IgD-negative memory B cell (primary cell): ENCODE data around the gene SAMD10. TPM values are rescaled to one million over a fixed set of nuclear protein-coding genes. Genes with fewer than 3 reads are reported as not detected.

Experiments
- H3K27ac Mint-ChIP-seq, 3 donors: one replicate each; pipeline ENCODE4 v1.8.0; 2020 to 2022; ENCODE audit warnings: mild to moderate bottlenecking in 3 of 3, mixed read lengths in 3 of 3, moderate library complexity in 1 of 3
- H3K27me3 Mint-ChIP-seq: one replicate; pipeline ENCODE4 v1.8.0; 2021; ENCODE audit warnings: mixed read lengths
- H3K36me3 Mint-ChIP-seq: one replicate; pipeline ENCODE4 v1.8.0; 2020; ENCODE audit warnings: mild to moderate bottlenecking, mixed read lengths
- H3K4me1 Mint-ChIP-seq, 3 donors: one replicate each; pipeline ENCODE4 v1.8.0; 2020 to 2022; ENCODE audit warnings: mixed read lengths in 3 of 3, mild to moderate bottlenecking in 1 of 3
- H3K4me3 Mint-ChIP-seq, 4 donors: one replicate each; pipeline ENCODE4 v1.8.0; 2020 to 2022; ENCODE audit warnings: mild to moderate bottlenecking in 4 of 4, mixed read lengths in 4 of 4, moderate library complexity in 3 of 4
- H3K9me3 Mint-ChIP-seq, 3 donors: one replicate each; pipeline ENCODE4 v1.8.0; 2020 to 2021; ENCODE audit warnings: mixed read lengths in 3 of 3, mild to moderate bottlenecking in 1 of 3
- polyA plus RNA-seq: library from polyadenylated mRNA; unstranded; fragments of 300-500 nt; fragmentation: Illumina TruSeq; gene quantifications from one replicate; pipeline ENCODE4 v1.2.3, GENCODE V29; 2021

SAMD10 gene
- polyA plus RNA-seq, 1 donor from 2014 or later: 9.5 TPM

DNA sequence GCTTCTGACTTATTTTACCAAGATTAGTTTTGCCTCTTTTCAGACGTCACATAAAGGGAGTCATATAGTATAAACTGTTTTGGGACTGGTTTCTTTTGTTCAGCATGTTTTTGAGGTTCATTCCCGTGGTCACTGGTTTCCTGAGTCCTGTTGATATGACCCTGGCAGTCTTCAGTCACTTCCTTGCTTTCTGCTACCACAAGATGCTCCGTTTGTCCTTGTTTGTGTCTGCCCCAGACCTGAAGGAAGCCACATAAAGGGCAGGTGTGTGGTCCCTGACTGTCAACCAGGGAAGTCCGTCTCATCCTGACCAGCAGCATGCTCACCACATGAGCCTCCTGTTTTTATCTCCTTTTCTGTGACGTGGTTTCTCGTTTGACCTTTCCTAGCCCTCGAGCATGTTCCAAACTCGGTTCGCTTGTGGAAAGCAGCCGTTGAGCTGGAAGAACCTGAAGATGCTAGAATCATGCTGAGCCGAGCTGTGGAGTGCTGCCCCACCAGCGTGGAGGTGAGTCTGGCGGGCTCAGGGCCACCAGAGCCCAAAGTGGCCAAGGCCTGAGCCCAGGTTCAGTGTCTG, 30.5 kb upstream of the SAMD10 start:
- Mint-ChIP-seq H3K27ac (peak overlapping the region in 1 of 3 donors; percentile 90), H3K36me3 (peaks cover 19% of the 10 kb centered on the region), H3K9me3 (no peaks in the 10 kb centered on the region), H3K4me3 (peak overlapping the region in 1 of 4 donors; percentile 49), H3K4me1 (peaks cover 0 to 5% (median 0%) of the 10 kb centered on the region in 3 donors), H3K27me3 (no peaks in the 10 kb centered on the region)

DNA sequence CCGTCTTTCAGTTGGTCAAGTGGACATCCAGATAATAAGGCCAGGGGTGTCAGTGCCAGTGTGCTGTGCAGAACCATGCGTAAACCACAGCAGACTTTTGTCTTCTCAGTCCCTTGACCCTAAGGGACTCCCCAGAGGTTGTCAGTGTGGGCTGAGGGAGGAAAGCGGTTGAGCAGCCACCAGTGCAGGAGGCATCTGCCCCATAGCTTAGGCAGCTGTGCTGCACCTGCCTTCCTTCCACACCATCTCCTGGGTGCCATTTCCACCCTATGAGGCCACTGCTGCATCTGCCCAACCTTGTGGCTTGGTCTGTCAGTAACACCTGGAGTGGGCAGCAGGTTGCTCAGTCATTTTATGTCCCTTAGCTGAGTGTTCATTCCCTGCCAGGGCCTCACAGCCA, 27.5 kb upstream of the SAMD10 start:
- Mint-ChIP-seq H3K4me3 (no peak overlapping the region), H3K27me3 (no peaks in the 10 kb centered on the region), H3K27ac (no peak overlapping the region), H3K9me3 (no peaks in the 10 kb centered on the region), H3K36me3 (peaks cover 16% of the 10 kb centered on the region), H3K4me1 (peaks cover 3 to 7% (median 4%) of the 10 kb centered on the region in 3 donors)

DNA sequence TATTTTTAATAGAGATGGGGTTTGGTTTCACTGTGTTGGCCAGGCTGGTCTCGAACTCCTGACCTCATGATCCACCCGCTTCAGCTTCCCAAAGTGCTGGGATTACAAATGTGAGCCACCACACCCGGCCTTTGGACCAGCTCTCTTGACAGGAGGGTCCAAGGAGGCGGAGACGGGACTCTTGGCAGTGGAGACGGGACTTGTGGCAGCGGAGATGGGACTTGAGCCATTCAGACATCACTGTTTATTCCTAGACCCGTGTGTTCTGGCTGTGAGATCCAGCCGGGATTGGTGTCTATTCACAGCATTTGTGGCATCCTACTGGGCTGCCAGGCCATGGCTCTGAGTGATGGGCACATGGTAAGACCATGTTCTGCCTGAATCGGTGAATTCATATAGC, 27.0 kb upstream of the SAMD10 start:
- peaks cover 4 to 7% (median 5%) of the 10 kb centered on the region in 3 donors for H3K4me1 Mint-ChIP-seq
- H3K36me3 Mint-ChIP-seq: peaks cover 19% of the 10 kb centered on the region
- no peak overlapping the region for H3K27ac Mint-ChIP-seq
- no peaks in the 10 kb centered on the region for H3K27me3 Mint-ChIP-seq
- no peaks in the 10 kb centered on the region for H3K9me3 Mint-ChIP-seq
- no peak overlapping the region for H3K4me3 Mint-ChIP-seq

DNA sequence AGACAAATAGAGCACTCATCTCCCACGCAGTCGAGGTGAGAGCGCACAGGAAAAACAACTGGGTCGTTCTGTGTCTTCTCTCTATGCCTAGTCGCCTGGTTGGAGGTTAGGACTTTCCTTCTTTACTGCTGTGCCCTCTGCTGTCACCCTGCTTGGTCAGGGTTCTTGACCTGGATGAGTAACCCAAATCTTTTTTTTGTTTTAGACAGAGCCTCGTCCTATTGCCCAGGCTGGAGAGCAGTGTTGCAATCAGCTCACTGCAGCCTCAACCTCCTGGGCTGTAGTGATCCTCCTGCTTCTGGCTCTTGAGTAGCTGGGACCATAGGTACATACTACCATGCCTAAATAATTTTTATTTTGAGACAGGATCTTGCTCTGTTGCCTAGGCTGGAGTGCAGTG, 26.0 kb upstream of the SAMD10 start:
- peaks cover 4 to 7% (median 5%) of the 10 kb centered on the region in 3 donors for H3K4me1 Mint-ChIP-seq
- no peak overlapping the region for H3K27ac Mint-ChIP-seq

DNA sequence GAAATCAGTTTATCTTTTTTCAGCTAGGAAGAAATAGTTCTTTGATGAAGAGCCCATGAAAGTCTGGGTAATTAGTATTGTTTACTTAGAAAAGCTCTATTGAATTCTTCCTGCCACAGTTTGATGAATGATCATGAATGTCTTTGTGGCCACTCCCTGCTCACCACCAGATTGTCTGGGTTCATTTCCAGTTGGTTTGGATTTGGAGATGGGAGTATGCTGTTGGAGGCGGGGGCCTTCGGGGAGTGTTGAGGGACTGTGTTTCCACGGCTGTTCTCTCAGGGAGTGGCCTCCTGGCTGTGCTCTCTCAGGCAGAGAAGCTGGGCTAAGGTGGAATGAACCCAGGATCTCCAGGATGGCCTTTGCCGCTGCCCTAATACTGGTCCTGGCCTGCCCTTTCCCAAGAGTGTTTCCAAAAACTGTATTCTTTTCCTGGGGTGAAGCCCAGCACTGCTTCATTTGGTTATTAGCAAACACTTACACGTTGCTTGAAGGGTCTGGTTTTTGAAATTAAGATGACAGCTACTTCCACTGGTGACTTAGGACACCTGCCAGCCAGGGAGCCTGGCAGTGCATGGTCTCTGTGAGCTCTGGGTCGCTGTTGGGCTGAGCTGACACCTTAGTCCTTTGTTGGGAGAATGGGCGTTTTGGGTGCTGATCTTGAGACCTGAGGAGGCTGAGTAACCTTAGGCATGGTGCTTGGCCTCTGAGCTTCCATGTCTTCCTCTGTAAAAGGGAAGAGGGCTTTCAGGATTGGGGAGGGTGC, 24.7 kb upstream of the SAMD10 start:
- Mint-ChIP-seq H3K4me1 (peaks cover 4 to 7% (median 5%) of the 10 kb centered on the region in 3 donors), H3K27me3 (no peaks in the 10 kb centered on the region), H3K36me3 (peaks cover 12% of the 10 kb centered on the region), H3K4me3 (no peak overlapping the region), H3K27ac (no peak overlapping the region), H3K9me3 (no peaks in the 10 kb centered on the region)

More for the DNA sequence above, 26.0 kb upstream of the SAMD10 start:
- no peak overlapping the region for H3K4me3 Mint-ChIP-seq
- no peaks in the 10 kb centered on the region for H3K27me3 Mint-ChIP-seq
- no peaks in the 10 kb centered on the region for H3K9me3 Mint-ChIP-seq
- H3K36me3 Mint-ChIP-seq: peaks cover 19% of the 10 kb centered on the region

DNA sequence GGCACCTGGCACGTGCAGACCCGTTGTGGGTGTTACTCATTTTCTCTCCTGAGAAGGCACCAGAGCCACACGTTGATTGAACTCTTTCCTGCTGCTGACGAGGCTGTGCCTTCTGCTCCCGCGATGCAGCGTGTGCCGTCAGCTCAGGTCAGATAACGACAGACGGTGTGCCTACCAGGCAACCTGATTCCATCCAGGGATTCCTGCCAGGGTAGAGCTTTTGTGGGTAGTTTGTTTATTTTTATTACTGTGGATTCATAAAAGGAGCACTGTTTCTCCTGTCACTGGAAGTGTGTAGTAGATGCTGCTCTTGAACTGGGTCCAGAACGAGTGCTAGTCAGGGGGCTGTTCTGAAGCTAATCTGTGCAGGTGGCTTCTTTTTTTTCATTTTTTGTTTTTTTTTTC, 22.2 kb upstream of the SAMD10 start:
- H3K27ac Mint-ChIP-seq: peak overlapping the region in 1 of 3 donors; percentile 41
- peaks cover 8% of the 10 kb centered on the region for H3K36me3 Mint-ChIP-seq

DNA sequence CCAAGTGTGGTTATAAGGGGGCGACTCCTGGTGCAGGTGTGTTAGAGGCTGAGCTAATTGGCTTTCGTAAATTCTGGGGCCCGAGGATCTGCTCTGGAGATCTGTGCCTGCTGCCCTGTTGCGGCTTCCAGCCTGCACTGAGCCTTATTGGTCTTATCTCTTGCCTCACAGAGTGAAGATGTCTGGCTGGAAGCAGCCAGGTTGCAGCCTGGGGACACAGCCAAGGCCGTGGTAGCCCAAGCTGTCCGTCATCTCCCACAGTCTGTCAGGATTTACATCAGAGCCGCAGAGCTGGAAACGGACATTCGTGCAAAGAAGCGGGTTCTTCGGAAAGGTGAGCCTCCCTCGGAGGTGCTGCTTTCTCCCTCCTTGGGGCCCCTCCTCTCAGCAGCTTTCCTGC, 21.5 kb upstream of the SAMD10 start:
- Mint-ChIP-seq H3K27me3 (no peaks in the 10 kb centered on the region), H3K4me3 (no peak overlapping the region), H3K36me3 (peaks cover 8% of the 10 kb centered on the region), H3K9me3 (no peaks in the 10 kb centered on the region), H3K4me1 (peaks cover 4 to 5% (median 5%) of the 10 kb centered on the region in 3 donors), H3K27ac (peak overlapping the region in 1 of 3 donors; percentile 41)

More for the DNA sequence above, 22.2 kb upstream of the SAMD10 start:
- Mint-ChIP-seq H3K9me3 (no peaks in the 10 kb centered on the region), H3K27me3 (no peaks in the 10 kb centered on the region), H3K4me1 (peaks cover 4 to 5% (median 5%) of the 10 kb centered on the region in 3 donors), H3K4me3 (no peak overlapping the region)

DNA sequence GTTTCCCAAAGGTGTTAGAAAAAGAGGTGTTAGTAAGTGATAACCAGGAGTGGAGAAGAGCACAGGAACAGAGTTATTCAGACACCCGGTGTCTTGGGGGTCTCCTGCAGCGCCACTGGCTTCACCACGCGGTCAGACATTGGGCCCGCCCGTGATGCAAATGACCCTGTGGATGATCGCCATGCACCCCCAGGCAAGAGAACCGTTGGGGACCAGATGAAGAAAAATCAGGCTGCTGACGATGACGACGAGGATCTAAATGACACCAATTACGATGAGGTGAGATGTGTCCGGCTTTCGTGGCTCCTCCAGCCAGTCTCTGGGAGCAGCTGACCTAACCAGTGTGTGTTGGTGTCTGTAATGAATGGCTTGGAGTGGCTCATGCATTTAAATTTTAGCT, 3.5 kb upstream of the SAMD10 start:
- Mint-ChIP-seq H3K9me3 (no peaks in the 10 kb centered on the region), H3K27me3 (no peaks in the 10 kb centered on the region), H3K4me3 (peak overlapping the region in 3 of 4 donors; percentile 37 to 57 (median 44)), H3K36me3 (peaks cover 6% of the 10 kb centered on the region), H3K4me1 (peaks cover 29 to 40% (median 32%) of the 10 kb centered on the region in 3 donors), H3K27ac (peak overlapping the region in 2 of 3 donors; percentile 62 to 71)

DNA sequence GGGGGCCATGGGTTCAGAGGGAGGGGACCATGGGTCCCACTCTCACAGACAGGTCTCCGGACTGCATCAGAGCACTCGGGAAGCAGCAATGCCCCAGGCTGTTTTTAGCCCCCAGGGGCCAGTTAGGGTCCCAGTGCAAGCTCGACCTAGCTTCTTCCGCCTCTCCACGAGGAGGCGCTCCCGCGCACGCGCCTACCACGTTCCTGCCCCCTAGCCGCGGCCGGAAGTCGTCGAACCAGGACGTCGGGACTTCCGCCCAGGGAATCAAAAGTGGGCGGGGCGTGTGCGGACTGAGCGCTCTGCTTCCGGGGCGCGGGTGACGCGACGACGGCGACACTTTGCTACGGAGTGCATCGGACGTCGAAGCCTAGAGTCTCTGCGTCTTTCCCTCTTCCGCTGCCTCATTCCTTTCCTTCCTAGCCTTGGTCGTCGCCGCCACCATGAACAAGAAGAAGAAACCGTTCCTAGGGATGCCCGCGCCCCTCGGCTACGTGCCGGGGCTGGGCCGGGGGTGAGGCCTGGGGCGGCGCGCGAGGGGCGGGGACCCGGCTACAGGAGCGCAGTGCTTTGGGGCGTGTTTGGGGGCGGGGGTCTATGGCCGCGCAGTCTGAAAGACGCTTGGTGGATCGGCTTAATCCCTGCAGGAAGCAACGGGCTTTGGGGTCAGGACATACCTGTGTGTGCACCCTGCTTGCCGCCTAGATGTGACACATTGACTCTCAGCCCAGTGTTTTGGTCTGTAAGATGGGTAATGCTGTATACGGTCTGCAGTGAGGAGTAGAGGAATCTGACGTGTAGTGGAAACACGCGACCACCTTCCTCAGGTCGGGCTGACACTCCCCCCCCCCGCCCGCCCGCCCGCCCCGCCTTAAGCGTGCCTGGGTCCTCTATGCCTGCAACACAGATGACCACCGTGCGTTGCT, 1.6 kb upstream of the SAMD10 start, which contains the start of gene PRPF6:
Gene PRPF6 (plus strand): TSS at position 327 of the 923 bp plus-strand sequence. CDS start 114 bp downstream, at position 441.
- peaks cover 4% of the 10 kb centered on the region for H3K36me3 Mint-ChIP-seq
- peak within 1 kb of the TSS; percentile 82 to 96 (median 96) for H3K27ac Mint-ChIP-seq
- H3K27me3 Mint-ChIP-seq: no peaks in the 10 kb centered on the region
- no peaks in the 10 kb centered on the region for H3K9me3 Mint-ChIP-seq
- peaks cover 31 to 41% (median 32%) of the 10 kb centered on the region in 3 donors for H3K4me1 Mint-ChIP-seq
- H3K4me3 Mint-ChIP-seq: peak within 1 kb of the TSS; percentile 88 to 98 (median 94)

DNA sequence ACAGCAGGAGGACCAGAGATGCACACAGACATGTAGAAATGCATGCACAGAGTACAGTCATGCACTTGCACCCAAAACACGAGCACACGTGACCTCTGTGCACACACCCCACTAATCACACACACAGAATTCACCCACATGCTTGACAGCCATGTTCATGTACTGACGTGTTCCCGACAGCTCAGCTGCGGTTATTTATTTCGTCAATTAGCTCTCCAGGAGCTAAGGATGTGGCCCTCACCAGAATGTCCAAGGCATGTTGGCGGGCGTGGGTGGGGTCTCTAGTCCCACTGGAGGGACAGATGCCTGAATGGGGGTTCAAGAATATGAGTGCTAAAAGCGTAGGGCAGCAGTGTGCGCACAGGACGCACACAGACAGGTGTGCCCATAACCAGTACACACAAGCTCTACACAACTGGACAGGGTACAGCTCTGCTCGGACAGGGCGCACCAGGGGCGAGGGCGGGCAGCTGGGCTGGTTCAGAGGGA, 919 bp upstream of the SAMD10 start:
- H3K4me1 Mint-ChIP-seq: peaks cover 31 to 42% (median 32%) of the 10 kb centered on the region in 3 donors
- H3K36me3 Mint-ChIP-seq: peaks cover 4% of the 10 kb centered on the region
- peak overlapping the region; percentile 88 to 98 (median 94) for H3K4me3 Mint-ChIP-seq
- H3K27ac Mint-ChIP-seq: peak overlapping the region; percentile 82 to 96 (median 96)
- no peaks in the 10 kb centered on the region for H3K27me3 Mint-ChIP-seq
- H3K9me3 Mint-ChIP-seq: no peaks in the 10 kb centered on the region

DNA sequence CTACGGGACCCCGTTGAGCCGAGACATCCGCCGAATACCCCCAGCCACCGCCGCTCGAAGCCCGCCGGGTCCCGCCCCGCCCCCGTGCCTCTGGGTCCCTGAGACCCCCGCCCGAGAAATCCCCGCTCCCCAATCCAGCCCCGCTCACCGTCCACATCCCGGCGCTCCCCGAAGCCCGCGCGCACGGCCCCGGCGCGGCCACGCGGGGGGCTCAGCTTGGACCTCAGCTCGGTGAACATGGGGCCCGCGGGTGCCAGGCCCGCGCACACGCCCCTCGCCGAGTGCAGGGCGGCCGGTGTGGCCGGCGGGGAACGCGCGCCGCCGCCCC, 249 bp downstream of the SAMD10 start:
- H3K27ac Mint-ChIP-seq: peak overlapping the region in 1 of 3 donors; percentile 90
- H3K36me3 Mint-ChIP-seq: no peaks in the 10 kb centered on the region
- no peaks in the 10 kb centered on the region for H3K27me3 Mint-ChIP-seq
- peak overlapping the region; percentile 83 to 90 (median 88) for H3K4me3 Mint-ChIP-seq
- H3K4me1 Mint-ChIP-seq: peaks cover 31 to 37% (median 32%) of the 10 kb centered on the region in 3 donors
- no peaks in the 10 kb centered on the region for H3K9me3 Mint-ChIP-seq

DNA sequence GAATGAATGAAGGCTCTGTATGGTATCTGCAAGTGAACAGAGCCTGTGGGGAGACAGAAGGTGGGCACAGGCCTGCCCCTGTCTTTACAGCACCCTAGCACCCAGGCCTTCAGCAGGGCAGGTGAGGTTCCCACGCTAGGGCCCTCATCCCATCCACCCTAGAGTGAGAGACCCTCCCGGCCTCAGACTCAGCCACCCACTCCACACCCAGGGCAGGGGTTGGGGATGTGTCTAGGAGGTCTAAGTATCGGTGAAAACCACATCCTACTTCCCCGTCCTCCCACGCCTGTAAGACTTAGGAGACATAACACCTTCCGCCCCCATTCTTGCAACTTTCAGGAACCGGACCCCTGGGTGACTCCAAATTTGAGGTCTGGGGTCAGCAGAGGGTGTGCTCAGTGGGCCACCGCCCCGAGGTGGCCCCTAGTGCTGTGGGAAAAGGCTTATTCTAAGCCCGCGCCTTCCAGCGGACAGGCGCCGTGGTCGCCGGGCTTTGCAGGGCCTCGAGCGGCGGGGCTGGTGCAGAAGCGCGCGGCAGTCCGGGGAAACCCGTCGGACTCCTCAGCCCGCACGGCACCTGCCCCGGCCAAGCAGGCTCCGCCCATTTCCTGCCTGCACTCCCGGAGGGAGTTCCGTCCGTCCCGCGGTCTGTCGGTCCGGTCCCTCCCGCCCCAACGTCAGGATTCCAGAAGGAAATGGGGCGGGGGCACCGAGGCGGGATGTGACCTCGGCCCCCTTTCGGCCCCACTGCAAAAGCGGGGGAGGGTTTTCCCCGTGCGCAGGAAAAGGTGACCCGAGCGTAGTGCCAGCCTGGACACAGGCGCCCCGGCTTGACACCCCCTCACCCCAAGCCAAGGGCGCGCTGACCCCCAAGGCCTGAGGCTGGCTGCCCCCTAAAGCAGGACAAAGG, 868 bp downstream of the SAMD10 start:
- H3K27ac Mint-ChIP-seq: peak overlapping the region; percentile 82 to 91 (median 90)
- H3K36me3 Mint-ChIP-seq: no peaks in the 10 kb centered on the region
- H3K4me1 Mint-ChIP-seq: peaks cover 32 to 39% (median 34%) of the 10 kb centered on the region in 3 donors
- no peaks in the 10 kb centered on the region for H3K9me3 Mint-ChIP-seq
- no peaks in the 10 kb centered on the region for H3K27me3 Mint-ChIP-seq
- peak overlapping the region; percentile 83 to 90 (median 88) for H3K4me3 Mint-ChIP-seq

DNA sequence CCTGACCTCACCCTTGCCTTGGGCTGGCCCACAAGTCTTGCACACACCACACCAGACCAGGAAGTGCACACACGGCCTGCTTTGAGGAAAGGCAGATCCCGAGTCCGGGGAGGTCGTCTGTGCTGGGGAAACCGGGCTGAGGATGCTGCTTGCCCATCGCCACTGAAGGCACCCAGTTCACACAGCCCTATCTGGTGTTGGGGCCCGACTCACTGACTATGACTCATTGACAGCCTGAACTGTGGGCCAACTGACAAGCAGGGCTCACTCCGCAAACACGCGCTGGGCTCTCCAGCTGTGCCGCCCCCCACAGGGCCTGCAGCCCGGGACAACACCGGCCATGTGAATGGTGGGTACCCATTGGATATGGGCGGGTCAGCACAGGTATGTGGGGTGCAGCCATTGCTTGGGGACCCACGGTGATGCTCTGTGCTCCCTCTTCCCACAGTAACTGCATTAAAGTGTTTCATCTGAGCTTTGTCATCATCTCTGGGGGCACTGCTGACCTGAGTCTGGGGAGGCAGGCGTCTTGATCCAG, 1.6 kb downstream of the SAMD10 start:
- H3K9me3 Mint-ChIP-seq: no peaks in the 10 kb centered on the region
- H3K4me1 Mint-ChIP-seq: peaks cover 28 to 39% (median 30%) of the 10 kb centered on the region in 3 donors
- H3K36me3 Mint-ChIP-seq: no peaks in the 10 kb centered on the region
- peak overlapping the region; percentile 0 to 90 (median 86) for H3K4me3 Mint-ChIP-seq
- H3K27ac Mint-ChIP-seq: peak overlapping the region in 2 of 3 donors; percentile 82 to 91
- H3K27me3 Mint-ChIP-seq: no peaks in the 10 kb centered on the region
